Nephron (organoid): ENCODE measurements around the gene PTPRF.

Experiments used
- H3K27ac Mint-ChIP-seq, 3 experiments: 2 replicates each; pipeline ENCODE4 v1.8.0; 2020; ENCODE audit warnings: mixed read lengths in 3 of 3, mild to moderate bottlenecking in 2 of 3, moderate library complexity in 1 of 3
- H3K27me3 Mint-ChIP-seq: 2 replicates; pipeline ENCODE4 v1.8.0; 2021; ENCODE audit warnings: low read depth, mild to moderate bottlenecking, moderate library complexity, mixed read lengths
- H3K36me3 Mint-ChIP-seq: 2 replicates; pipeline ENCODE4 v1.8.0; 2020; ENCODE audit warnings: low read depth, mixed read lengths
- H3K4me1 Mint-ChIP-seq: 2 replicates; pipeline ENCODE4 v1.8.0; 2020; ENCODE audit warnings: mixed read lengths
- H3K4me3 Mint-ChIP-seq, 3 experiments: 2 replicates each; pipeline ENCODE4 v1.8.0; 2020; ENCODE audit warnings: mild to moderate bottlenecking in 3 of 3, mixed read lengths in 3 of 3, moderate library complexity in 2 of 3
- H3K9me3 Mint-ChIP-seq: 2 replicates; pipeline ENCODE4 v1.8.0; 2020; ENCODE audit warnings: mixed read lengths
- CTCF ChIP-seq, 3 experiments: fragments of 200-600 bp; sonication (generic); IDR thresholded peaks; one replicate each; pipeline ENCODE4 v1.5.0; 2021; ENCODE audit warnings: antibody characterized with exemption in 3 of 3; ENCODE audit not compliant: unreplicated experiment in 3 of 3

PTPRF gene

GRCh38 chr1:43565600-43566360 lies 35.1 kb downstream of the PTPRF start:
- H3K4me3 Mint-ChIP-seq, result peak overlapping the region; percentile 66 to 71 (median 66)
- peaks cover 56% of the 10 kb centered on the region for H3K4me1 Mint-ChIP-seq
- H3K27me3 Mint-ChIP-seq, result no peaks in the 10 kb centered on the region
- peaks cover 3% of the 10 kb centered on the region for H3K36me3 Mint-ChIP-seq
- H3K9me3 Mint-ChIP-seq, result no peaks in the 10 kb centered on the region
- TF ChIP-seq CTCF (IDR thresholded peaks at IDR 0.05; ENCODE audit: unreplicated experiment in 3 of 3), result no peak
- H3K27ac Mint-ChIP-seq, result peak overlapping the region; percentile 25 to 74 (median 63)

GRCh38 chr1:43566382-43567044 lies 35.8 kb downstream of the PTPRF start:
- TF ChIP-seq CTCF (IDR thresholded peaks at IDR 0.05; ENCODE audit: unreplicated experiment in 3 of 3), result no peak
- Mint-ChIP-seq H3K27ac (peak overlapping the region; percentile 25 to 74 (median 63)), H3K4me3 (peak overlapping the region; percentile 60 to 71 (median 66)), H3K36me3 (peaks cover 10% of the 10 kb centered on the region), H3K27me3 (no peaks in the 10 kb centered on the region), H3K4me1 (peaks cover 58% of the 10 kb centered on the region), H3K9me3 (no peaks in the 10 kb centered on the region)

- TF ChIP-seq CTCF (IDR thresholded peaks at IDR 0.05; ENCODE audit: unreplicated experiment in 3 of 3), result no peak
- H3K4me3 Mint-ChIP-seq, result no peak overlapping the region
- H3K27ac Mint-ChIP-seq, result no peak overlapping the region
- H3K9me3 Mint-ChIP-seq, result no peaks in the 10 kb centered on the region
- peaks cover 18% of the 10 kb centered on the region for H3K36me3 Mint-ChIP-seq
- H3K4me1 Mint-ChIP-seq, result peaks cover 44% of the 10 kb centered on the region
- peaks cover 5% of the 10 kb centered on the region for H3K27me3 Mint-ChIP-seq
These were observed 38.5 kb downstream of the PTPRF start for GRCh38 chr1:43569175-43569574.

GRCh38 chr1:43570277-43570676 lies 39.6 kb downstream of the PTPRF start:
- Mint-ChIP-seq H3K9me3 (no peaks in the 10 kb centered on the region), H3K27me3 (peaks cover 5% of the 10 kb centered on the region), H3K27ac (peak overlapping the region in 1 of 3 experiments; percentile 29), H3K4me3 (no peak overlapping the region), H3K36me3 (peaks cover 21% of the 10 kb centered on the region), H3K4me1 (peaks cover 33% of the 10 kb centered on the region)
- TF ChIP-seq CTCF (IDR thresholded peaks at IDR 0.05; ENCODE audit: unreplicated experiment in 3 of 3), result no peak

- no peaks in the 10 kb centered on the region for H3K9me3 Mint-ChIP-seq
- H3K4me3 Mint-ChIP-seq, result no peak overlapping the region
- peaks cover 32% of the 10 kb centered on the region for H3K4me1 Mint-ChIP-seq
- no peak for TF ChIP-seq CTCF (IDR thresholded peaks at IDR 0.05; ENCODE audit: unreplicated experiment in 3 of 3)
- peak overlapping the region; percentile 3 to 44 (median 29) for H3K27ac Mint-ChIP-seq
- H3K36me3 Mint-ChIP-seq, result peaks cover 24% of the 10 kb centered on the region
- peaks cover 5% of the 10 kb centered on the region for H3K27me3 Mint-ChIP-seq
These were observed 40.0 kb downstream of the PTPRF start for GRCh38 chr1:43570715-43571114.
